Natural killer cell treated with Interleukin-12 subunit alpha and Interleukin-12 subunit beta and Interleukin-15 and Interleukin-18, amount 100 ng/mL, for 72 hours (primary cell): ENCODE results near the gene MRAS. TPM values are rescaled to one million over a fixed set of nuclear protein-coding genes. Genes with fewer than 3 reads are reported as not detected.

Source experiments
- ATAC-seq, 2 donors: fragments of 150-1000 bp; cut with Tn5 transposase in 1 of 2; sonication (Bioruptor Pico), chemical (Tn5 transposase) in 1 of 2; 2 replicates each; pipeline ENCODE4 v1.10.0; 2021
- DNase-seq: peaks from one replicate; pipeline ENCODE4 v3.0.0; 2022; ENCODE audit warnings: low spot score
- H3K27ac Mint-ChIP-seq, 2 donors: 1 replicate in 1 of 2; 2 replicates in 1 of 2; pipeline ENCODE4 v1.8.0; 2022; ENCODE audit warnings: mixed read lengths in 2 of 2, mild to moderate bottlenecking in 1 of 2, moderate library complexity in 1 of 2
- H3K27me3 Mint-ChIP-seq, 2 donors: 1 replicate in 1 of 2; 2 replicates in 1 of 2; pipeline ENCODE4 v1.8.0; 2022; ENCODE audit warnings: mixed read lengths in 2 of 2
- H3K36me3 Mint-ChIP-seq: one replicate; pipeline ENCODE4 v1.8.0; 2022; ENCODE audit warnings: mixed read lengths
- H3K4me1 Mint-ChIP-seq, 2 donors: 1 replicate in 1 of 2; 2 replicates in 1 of 2; pipeline ENCODE4 v1.8.0; 2022; ENCODE audit warnings: low read depth in 2 of 2, mixed read lengths in 2 of 2, mild to moderate bottlenecking in 1 of 2
- H3K4me3 Mint-ChIP-seq: one replicate; pipeline ENCODE4 v1.8.0; 2022; ENCODE audit warnings: mixed read lengths
- H3K9me3 Mint-ChIP-seq: 2 replicates; pipeline ENCODE4 v1.8.0; 2022; ENCODE audit warnings: mixed read lengths
- total RNA-seq, 2 donors: library from RNA; stranded (reverse); gene quantifications; one replicate each; pipeline ENCODE4 v1.2.3, GENCODE V29; 2022

Gene MRAS
- total RNA-seq, 2 donors from 2014 or later: 2.8 to 12.3 TPM

GRCh38 chr3:138434875-138435772 lies 86.7 kb downstream of the MRAS start:
- ATAC-seq: no peak
- no peak for DNase-seq
- peaks cover 35 to 46% of the 10 kb centered on the region in 2 donors for H3K27me3 Mint-ChIP-seq

GRCh38 chr3:138435840-138436239 lies 87.5 kb downstream of the MRAS start:
- Mint-ChIP-seq H3K4me3 (peak overlapping the region; percentile 40), H3K27me3 (peaks cover 35 to 46% of the 10 kb centered on the region in 2 donors), H3K9me3 (no peaks in the 10 kb centered on the region), H3K27ac (no peak overlapping the region), H3K4me1 (peaks cover 0 to 7% of the 10 kb centered on the region in 2 donors), H3K36me3 (no peaks in the 10 kb centered on the region)
- DNase-seq (no peak), ATAC-seq (no peak)

More at GRCh38 chr3:138434875-138435772, 86.7 kb downstream of the MRAS start:
- Mint-ChIP-seq H3K4me1 (peaks cover 0 to 7% of the 10 kb centered on the region in 2 donors), H3K9me3 (no peaks in the 10 kb centered on the region), H3K27ac (no peak overlapping the region), H3K36me3 (no peaks in the 10 kb centered on the region), H3K4me3 (peak overlapping the region; percentile 59)

GRCh38 chr3:138437281-138437680 lies 88.9 kb downstream of the MRAS start:
- Mint-ChIP-seq H3K4me1 (peaks cover 0 to 7% of the 10 kb centered on the region in 2 donors), H3K27me3 (peaks cover 29 to 35% of the 10 kb centered on the region in 2 donors), H3K4me3 (no peak overlapping the region), H3K9me3 (no peaks in the 10 kb centered on the region), H3K36me3 (no peaks in the 10 kb centered on the region), H3K27ac (no peak overlapping the region)
- ATAC-seq: no peak
- DNase-seq: no peak

- Mint-ChIP-seq H3K27me3 (peaks cover 20 to 28% of the 10 kb centered on the region in 2 donors), H3K9me3 (no peaks in the 10 kb centered on the region), H3K36me3 (no peaks in the 10 kb centered on the region), H3K4me3 (no peak overlapping the region), H3K27ac (no peak overlapping the region), H3K4me1 (peaks cover 0 to 1% of the 10 kb centered on the region in 2 donors)
- ATAC-seq (no peak), DNase-seq (no peak)
Observed at GRCh38 chr3:138438896-138439295, 90.5 kb downstream of the MRAS start.

- Mint-ChIP-seq H3K4me3 (no peak overlapping the region), H3K36me3 (no peaks in the 10 kb centered on the region)
- ATAC-seq: no peak
Observed at GRCh38 chr3:138439646-138440045, 91.3 kb downstream of the MRAS start.

GRCh38 chr3:138440121-138440521 lies 91.7 kb downstream of the MRAS start:
- Mint-ChIP-seq H3K27me3 (peaks cover 19 to 27% of the 10 kb centered on the region in 2 donors), H3K4me3 (no peak overlapping the region), H3K4me1 (no peaks in the 10 kb centered on the region), H3K36me3 (no peaks in the 10 kb centered on the region), H3K27ac (no peak overlapping the region), H3K9me3 (no peaks in the 10 kb centered on the region)
- DNase-seq (no peak), ATAC-seq (no peak)

More at GRCh38 chr3:138439646-138440045, 91.3 kb downstream of the MRAS start:
- Mint-ChIP-seq H3K27ac (no peak overlapping the region), H3K27me3 (peaks cover 19 to 27% of the 10 kb centered on the region in 2 donors), H3K4me1 (no peaks in the 10 kb centered on the region), H3K9me3 (no peaks in the 10 kb centered on the region)
- DNase-seq: no peak

- H3K36me3 Mint-ChIP-seq: no peaks in the 10 kb centered on the region
- H3K27me3 Mint-ChIP-seq: peaks cover 19 to 27% of the 10 kb centered on the region in 2 donors
- no peaks in the 10 kb centered on the region for H3K9me3 Mint-ChIP-seq
- H3K4me1 Mint-ChIP-seq: no peaks in the 10 kb centered on the region
- H3K4me3 Mint-ChIP-seq: no peak overlapping the region
- no peak for DNase-seq
- H3K27ac Mint-ChIP-seq: no peak overlapping the region
- no peak for ATAC-seq
Observed at GRCh38 chr3:138440596-138440995, 92.2 kb downstream of the MRAS start.

GRCh38 chr3:138441256-138441655 lies 92.9 kb downstream of the MRAS start:
- no peaks in the 10 kb centered on the region for H3K9me3 Mint-ChIP-seq
- DNase-seq (no peak), ATAC-seq (no peak)
- H3K4me1 Mint-ChIP-seq: no peaks in the 10 kb centered on the region
- H3K36me3 Mint-ChIP-seq: no peaks in the 10 kb centered on the region
- H3K4me3 Mint-ChIP-seq: no peak overlapping the region
- H3K27ac Mint-ChIP-seq: no peak overlapping the region
- peaks cover 15 to 22% of the 10 kb centered on the region in 2 donors for H3K27me3 Mint-ChIP-seq

- Mint-ChIP-seq H3K36me3 (no peaks in the 10 kb centered on the region), H3K27me3 (peaks cover 11 to 18% of the 10 kb centered on the region in 2 donors), H3K9me3 (no peaks in the 10 kb centered on the region), H3K4me1 (no peaks in the 10 kb centered on the region), H3K27ac (no peak overlapping the region), H3K4me3 (no peak overlapping the region)
- no peak for DNase-seq
- ATAC-seq: no peak
Observed at GRCh38 chr3:138441742-138442141, 93.4 kb downstream of the MRAS start.

- Mint-ChIP-seq H3K27me3 (peaks cover 8 to 13% of the 10 kb centered on the region in 2 donors), H3K9me3 (no peaks in the 10 kb centered on the region), H3K4me3 (no peak overlapping the region), H3K4me1 (no peaks in the 10 kb centered on the region), H3K36me3 (no peaks in the 10 kb centered on the region), H3K27ac (no peak overlapping the region)
- DNase-seq (no peak), ATAC-seq (no peak)
Observed at GRCh38 chr3:138442433-138442832, 94.1 kb downstream of the MRAS start.

GRCh38 chr3:138443091-138443490 lies 94.7 kb downstream of the MRAS start:
- no peak overlapping the region for H3K27ac Mint-ChIP-seq
- H3K4me3 Mint-ChIP-seq: no peak overlapping the region
- H3K36me3 Mint-ChIP-seq: no peaks in the 10 kb centered on the region
- no peaks in the 10 kb centered on the region for H3K9me3 Mint-ChIP-seq
- H3K27me3 Mint-ChIP-seq: peaks cover 6 to 7% of the 10 kb centered on the region in 2 donors
- DNase-seq (no peak), ATAC-seq (no peak)
- H3K4me1 Mint-ChIP-seq: no peaks in the 10 kb centered on the region

- H3K36me3 Mint-ChIP-seq: no peaks in the 10 kb centered on the region
- ATAC-seq: no peak
- DNase-seq: no peak
- no peaks in the 10 kb centered on the region for H3K4me1 Mint-ChIP-seq
- no peak overlapping the region for H3K4me3 Mint-ChIP-seq
- peaks cover 3 to 7% of the 10 kb centered on the region in 2 donors for H3K27me3 Mint-ChIP-seq
- H3K9me3 Mint-ChIP-seq: no peaks in the 10 kb centered on the region
- no peak overlapping the region for H3K27ac Mint-ChIP-seq
Observed at GRCh38 chr3:138443521-138444503, 95.4 kb downstream of the MRAS start.

GRCh38 chr3:138445236-138445635 lies 96.9 kb downstream of the MRAS start:
- H3K9me3 Mint-ChIP-seq: no peaks in the 10 kb centered on the region
- peaks cover 0 to 7% of the 10 kb centered on the region in 2 donors for H3K27me3 Mint-ChIP-seq
- no peak overlapping the region for H3K4me3 Mint-ChIP-seq
- ATAC-seq (peak in 1 of 2 donors; percentile 11), DNase-seq (no peak)
- H3K36me3 Mint-ChIP-seq: no peaks in the 10 kb centered on the region
- no peaks in the 10 kb centered on the region for H3K4me1 Mint-ChIP-seq
- H3K27ac Mint-ChIP-seq: no peak overlapping the region
